Lower leg skin (tissue), 4 donors: ENCODE results near the gene PSMG4. TPM values are rescaled to one million over a fixed set of nuclear protein-coding genes. Genes with fewer than 3 reads are reported as not detected.

ENCODE experiments used
- DNase-seq, 2 donors: peaks; one replicate each; pipeline ENCODE4 v3.0.0-alpha.2; 2019; ENCODE audit warnings: low spot score in 2 of 2
- H3K4me3 ChIP-seq: fragments of 200-600 bp; sonication (generic); 2 replicates; pipeline ENCODE4 v1.5.1; 2017; ENCODE audit warnings: mild to moderate bottlenecking, low read depth; ENCODE audit not compliant: poor library complexity, severe bottlenecking
- POLR2A ChIP-seq, 2 donors: fragments of 450-650 bp; IDR thresholded peaks; one replicate each; pipeline ENCODE4 v1.6.1; 2016 to 2017; ENCODE audit warnings: antibody characterized with exemption in 2 of 2, mild to moderate bottlenecking in 1 of 2, moderate library complexity in 1 of 2
- WGBS, 2 donors: methylation state at CpG; one replicate each; pipeline ENCODE4 v1.1.5; 2018; 5-methylcytosine and 5-hydroxymethylcytosine counted together
- intact Hi-C: fragments of 100-400 bp; cut with DNase I; formaldehyde crosslinking; loops from one replicate; pipeline ENCODE4 v1.15.0; 2023; ENCODE audit warnings: low total_unique reads
- total RNA-seq, 4 donors: library from RNA; depleted of rRNA; stranded (reverse); fragments of >200 nt; gene quantifications; one replicate each; pipeline ENCODE4 v1.1.0, GENCODE V29; 2016
- TF ChIP-seq, protein P1 (sequence below), 3 donors: fragments of 450-650 bp; IDR thresholded peaks; one replicate each; pipeline ENCODE4 v1.5.1; 2016; ENCODE audit warnings: antibody characterized with exemption in 3 of 3, mild to moderate bottlenecking in 3 of 3, moderate library complexity in 2 of 3

Gene PSMG4
- total RNA-seq, 4 donors from 2014 or later, result 16.2 to 22.1 (median 19.1) TPM

DNA sequence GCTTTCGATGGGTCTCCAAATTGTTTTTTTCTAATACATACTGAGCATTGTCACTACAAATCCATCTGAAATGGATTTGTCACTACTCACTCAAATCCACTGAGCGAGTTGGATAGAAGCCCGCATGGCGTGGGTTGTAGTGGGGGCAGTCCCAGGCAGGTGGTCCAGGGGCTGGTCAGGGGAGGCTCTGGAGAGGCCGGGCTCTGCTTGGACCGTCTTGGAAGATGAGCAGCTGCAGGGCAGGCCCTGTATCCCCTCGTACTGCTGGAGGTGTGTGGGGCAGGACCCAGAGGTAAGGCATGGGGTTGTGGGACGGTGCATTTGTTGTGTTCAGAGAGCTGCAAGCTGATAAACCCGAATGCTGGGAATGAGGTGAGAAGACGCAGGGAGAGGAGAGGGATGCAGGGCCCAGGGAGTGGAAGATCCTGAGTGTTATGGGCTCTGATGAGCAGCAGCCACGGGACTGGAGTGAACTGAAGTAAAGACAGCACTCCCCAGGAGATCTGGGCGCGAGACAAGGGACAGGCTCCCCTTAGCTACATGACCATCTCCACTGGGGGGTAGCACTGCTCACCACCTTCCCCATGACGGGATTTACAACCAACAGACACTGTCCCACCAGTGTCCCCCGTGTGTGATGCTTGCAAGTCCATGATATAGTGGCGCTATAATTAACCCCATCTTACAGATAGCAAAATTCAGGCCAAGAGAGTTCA lies 45.9 kb downstream of the PSMG4 start:
- peak in 1 of 2 donors; percentile 80 for DNase-seq
- TF ChIP-seq POLR2A (IDR thresholded peaks at IDR 0.05), result no peak
- TF ChIP-seq, protein P1, sequence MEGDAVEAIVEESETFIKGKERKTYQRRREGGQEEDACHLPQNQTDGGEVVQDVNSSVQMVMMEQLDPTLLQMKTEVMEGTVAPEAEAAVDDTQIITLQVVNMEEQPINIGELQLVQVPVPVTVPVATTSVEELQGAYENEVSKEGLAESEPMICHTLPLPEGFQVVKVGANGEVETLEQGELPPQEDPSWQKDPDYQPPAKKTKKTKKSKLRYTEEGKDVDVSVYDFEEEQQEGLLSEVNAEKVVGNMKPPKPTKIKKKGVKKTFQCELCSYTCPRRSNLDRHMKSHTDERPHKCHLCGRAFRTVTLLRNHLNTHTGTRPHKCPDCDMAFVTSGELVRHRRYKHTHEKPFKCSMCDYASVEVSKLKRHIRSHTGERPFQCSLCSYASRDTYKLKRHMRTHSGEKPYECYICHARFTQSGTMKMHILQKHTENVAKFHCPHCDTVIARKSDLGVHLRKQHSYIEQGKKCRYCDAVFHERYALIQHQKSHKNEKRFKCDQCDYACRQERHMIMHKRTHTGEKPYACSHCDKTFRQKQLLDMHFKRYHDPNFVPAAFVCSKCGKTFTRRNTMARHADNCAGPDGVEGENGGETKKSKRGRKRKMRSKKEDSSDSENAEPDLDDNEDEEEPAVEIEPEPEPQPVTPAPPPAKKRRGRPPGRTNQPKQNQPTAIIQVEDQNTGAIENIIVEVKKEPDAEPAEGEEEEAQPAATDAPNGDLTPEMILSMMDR (IDR thresholded peaks at IDR 0.05), result no peak
- intact Hi-C loops, result no loop called here
- 92% methylated on average over 16 of the region's 16 CpGs for WGBS, 2 donors
- no peak overlapping the region for H3K4me3 ChIP-seq

DNA sequence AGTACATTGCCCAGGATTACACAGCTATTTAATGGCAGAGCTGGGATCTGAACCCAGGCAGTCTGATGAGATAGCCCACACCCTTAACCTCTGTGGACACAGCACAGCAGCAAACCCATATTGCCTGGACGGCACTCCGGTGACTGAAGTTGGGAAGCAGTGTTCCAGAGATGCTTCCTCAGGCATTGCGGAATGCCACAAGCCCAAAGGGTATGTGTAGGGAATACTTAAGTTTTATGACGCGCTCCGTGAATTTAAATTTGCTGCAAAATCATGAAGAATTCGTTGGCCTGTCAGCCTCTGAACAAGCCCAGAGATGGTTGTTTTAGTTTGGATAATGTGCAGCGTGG lies 46.4 kb downstream of the PSMG4 start:
- DNase-seq, result peak in 1 of 2 donors; percentile 34

DNA sequence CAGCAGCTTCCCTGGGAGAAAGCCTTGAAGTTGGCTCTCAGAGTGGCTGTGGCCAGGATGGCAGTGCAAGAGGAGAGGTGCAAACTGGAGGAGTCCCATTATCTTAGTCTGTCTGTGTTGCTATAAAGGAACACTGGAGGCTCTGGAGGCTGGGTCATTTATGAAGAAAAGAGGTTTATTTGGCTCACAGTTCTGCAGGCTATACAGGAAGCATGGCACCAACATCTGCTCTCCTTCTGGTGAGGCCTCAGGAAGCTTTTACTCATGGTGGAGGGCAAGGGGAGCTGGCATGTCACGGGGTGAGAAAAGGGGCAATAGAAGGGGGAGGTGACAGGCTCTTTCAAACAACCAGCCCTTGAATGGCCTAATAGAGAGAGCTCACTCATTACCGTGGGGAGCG lies 47.1 kb downstream of the PSMG4 start:
- intact Hi-C loops, result no loop called here

More for the DNA sequence above, 46.4 kb downstream of the PSMG4 start:
- 94 to 96% methylated on average over 8 of the region's 8 CpGs for WGBS, 2 donors
- no peak overlapping the region for H3K4me3 ChIP-seq
- intact Hi-C loops, result no loop called here
- TF ChIP-seq, protein P1 (IDR thresholded peaks at IDR 0.05), result no peak
- TF ChIP-seq POLR2A (IDR thresholded peaks at IDR 0.05), result no peak

DNA sequence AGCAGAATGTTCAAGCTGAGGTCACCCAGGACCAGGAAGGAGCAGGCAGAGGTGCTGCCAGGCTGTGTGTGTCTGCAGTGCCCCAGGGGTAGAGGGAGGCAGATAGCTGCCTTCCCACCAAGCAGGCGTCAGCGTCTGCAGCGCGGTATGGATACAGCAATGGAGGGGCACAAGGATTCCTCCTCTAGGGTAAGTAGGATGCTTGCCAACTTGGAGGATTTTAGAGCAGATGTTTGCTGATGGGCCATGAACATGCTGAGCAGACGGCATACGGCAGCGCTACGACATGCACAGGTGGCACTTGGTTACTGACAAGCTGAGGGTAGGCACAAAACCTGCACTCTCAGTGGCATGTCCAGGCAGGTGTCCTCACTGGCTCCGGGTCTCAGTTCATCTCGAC lies 48.1 kb downstream of the PSMG4 start:
- H3K4me3 ChIP-seq, result no peak overlapping the region
- peak in 1 of 2 donors; percentile 40 for DNase-seq
- TF ChIP-seq POLR2A (IDR thresholded peaks at IDR 0.05), result no peak
- WGBS, 2 donors, result 85% methylated on average over 10 of the region's 10 CpGs
- intact Hi-C loops, result no loop called here

More for the DNA sequence above, 47.1 kb downstream of the PSMG4 start:
- no peak overlapping the region for H3K4me3 ChIP-seq
- DNase-seq, result peak in 1 of 2 donors; percentile 57
- WGBS, 2 donors, result 97% methylated on average over 3 of the region's 3 CpGs
- TF ChIP-seq POLR2A (IDR thresholded peaks at IDR 0.05), result no peak
- TF ChIP-seq, protein P1 (IDR thresholded peaks at IDR 0.05), result no peak

DNA sequence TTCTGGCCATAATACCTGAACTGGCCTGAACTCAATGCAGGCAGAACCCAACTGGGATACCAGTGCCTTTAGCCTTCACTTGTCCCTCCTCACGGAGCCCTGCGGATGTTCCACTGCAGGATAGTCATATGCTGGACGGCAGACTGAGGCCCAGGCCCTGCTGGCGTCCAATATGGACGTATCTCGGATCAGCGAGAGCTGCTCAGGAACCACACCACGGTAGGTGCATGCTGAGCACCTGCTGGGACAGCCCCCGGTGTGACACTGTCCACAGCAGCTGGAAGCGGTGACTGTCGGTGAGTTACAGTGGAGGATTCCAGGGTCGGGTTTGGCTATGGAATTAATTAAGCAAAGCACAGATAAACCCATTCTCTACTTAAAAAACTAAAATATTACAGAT lies 48.7 kb downstream of the PSMG4 start:
- intact Hi-C loops, result no loop called here
- H3K4me3 ChIP-seq, result no peak overlapping the region
- peak in 1 of 2 donors; percentile 26 for DNase-seq
- no peak for TF ChIP-seq POLR2A (IDR thresholded peaks at IDR 0.05)
- TF ChIP-seq, protein P1 (IDR thresholded peaks at IDR 0.05), result no peak
- 93 to 94% methylated on average over 11 to 12 of the region's 12 CpGs for WGBS, 2 donors

DNA sequence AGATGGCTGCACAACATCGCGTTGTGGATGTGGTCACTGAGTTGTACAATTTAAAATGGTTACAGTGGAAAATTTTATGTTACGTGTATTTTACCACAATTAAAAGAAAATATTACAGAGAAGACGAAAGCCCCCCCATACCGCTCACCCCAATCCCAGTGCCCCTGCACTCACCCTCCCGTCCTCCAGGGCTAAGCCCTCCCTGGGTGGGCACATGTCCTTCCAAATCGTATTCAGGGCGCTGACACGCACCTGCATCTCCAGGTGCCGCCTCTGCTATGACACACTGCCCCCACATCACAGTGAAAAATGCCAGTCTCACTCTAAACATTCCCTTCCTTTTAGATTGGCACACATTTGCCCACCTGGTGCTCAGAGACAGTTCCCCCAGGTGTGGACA lies 49.4 kb downstream of the PSMG4 start:
- WGBS, 2 donors, result 95 to 96% methylated on average over 10 of the region's 10 CpGs
- intact Hi-C loops, result no loop called here
- no peak for DNase-seq
- no peak overlapping the region for H3K4me3 ChIP-seq
- TF ChIP-seq POLR2A (IDR thresholded peaks at IDR 0.05), result no peak
- TF ChIP-seq, protein P1 (IDR thresholded peaks at IDR 0.05), result no peak
